Measurements from ENCODE around the gene PLEKHG7. TPM values are rescaled to one million over a fixed set of nuclear protein-coding genes. Genes with fewer than 3 reads are reported as not detected.

PLEKHG7 gene
- total and polyA plus RNA-seq, 4 donors, result 0.08 to 0.28 (median 0.13) TPM

DNA sequence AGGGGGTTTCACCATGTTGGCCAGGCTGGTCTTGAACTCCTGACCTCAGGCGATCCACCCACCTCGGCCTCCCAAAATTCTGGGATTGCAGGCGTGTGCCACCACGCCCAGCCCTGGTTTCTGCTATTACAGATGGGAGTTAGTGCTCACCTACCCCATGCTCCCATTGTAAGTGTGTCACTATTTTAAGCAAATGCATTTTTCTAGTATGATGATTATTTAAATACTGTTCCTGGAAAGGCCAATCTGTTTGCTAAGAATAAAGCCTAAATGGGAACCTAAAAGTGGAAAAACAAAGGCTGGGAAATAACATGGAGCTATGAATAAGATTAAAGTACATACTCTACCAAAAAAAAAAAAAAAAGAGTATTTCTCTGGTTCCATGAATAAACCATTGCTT lies 45.0 kb upstream of the PLEKHG7 start:
- Histone ChIP-seq H3K9me3 (ENCODE audit: control insufficient read depth in 4 of 4, low read length in 3 of 4) (peaks cover 0 to 4% (median 0%) of the 10 kb centered on the region in 4 donors), H3K9ac (ENCODE audit: low read depth in 1 of 2, low read length in 2 of 2) (no peak overlapping the region), H3K36me3 (ENCODE audit: control insufficient read depth in 4 of 4, insufficient read depth in 3 of 4, low read depth in 1 of 4, low read length in 3 of 4) (no peaks in the 10 kb centered on the region), H3K4me1 (ENCODE audit: control insufficient read depth in 4 of 4, insufficient read depth in 4 of 4, low read length in 3 of 4) (no peaks in the 10 kb centered on the region), H3K27ac (ENCODE audit: low read depth in 1 of 2, low read length in 2 of 2) (no peak overlapping the region), H3K27me3 (ENCODE audit: control insufficient read depth in 4 of 4, insufficient read depth in 4 of 4, low read length in 3 of 4) (no peaks in the 10 kb centered on the region), H3K4me3 (ENCODE audit: low read depth in 1 of 3, low read length in 3 of 3) (no peak overlapping the region)
- TF ChIP-seq, protein P1, sequence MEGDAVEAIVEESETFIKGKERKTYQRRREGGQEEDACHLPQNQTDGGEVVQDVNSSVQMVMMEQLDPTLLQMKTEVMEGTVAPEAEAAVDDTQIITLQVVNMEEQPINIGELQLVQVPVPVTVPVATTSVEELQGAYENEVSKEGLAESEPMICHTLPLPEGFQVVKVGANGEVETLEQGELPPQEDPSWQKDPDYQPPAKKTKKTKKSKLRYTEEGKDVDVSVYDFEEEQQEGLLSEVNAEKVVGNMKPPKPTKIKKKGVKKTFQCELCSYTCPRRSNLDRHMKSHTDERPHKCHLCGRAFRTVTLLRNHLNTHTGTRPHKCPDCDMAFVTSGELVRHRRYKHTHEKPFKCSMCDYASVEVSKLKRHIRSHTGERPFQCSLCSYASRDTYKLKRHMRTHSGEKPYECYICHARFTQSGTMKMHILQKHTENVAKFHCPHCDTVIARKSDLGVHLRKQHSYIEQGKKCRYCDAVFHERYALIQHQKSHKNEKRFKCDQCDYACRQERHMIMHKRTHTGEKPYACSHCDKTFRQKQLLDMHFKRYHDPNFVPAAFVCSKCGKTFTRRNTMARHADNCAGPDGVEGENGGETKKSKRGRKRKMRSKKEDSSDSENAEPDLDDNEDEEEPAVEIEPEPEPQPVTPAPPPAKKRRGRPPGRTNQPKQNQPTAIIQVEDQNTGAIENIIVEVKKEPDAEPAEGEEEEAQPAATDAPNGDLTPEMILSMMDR (IDR thresholded peaks at IDR 0.05; ENCODE audit: low read depth, low read length, missing input control), result no peak
- TF ChIP-seq GABPA (IDR thresholded peaks at IDR 0.05 in 1 of 2, conservative IDR thresholded peaks at IDR 0.05 in 1 of 2) (no peak), HNF4G (IDR thresholded peaks at IDR 0.05) (no peak), SP1 (IDR thresholded peaks at IDR 0.05) (no peak), RAD21 (IDR thresholded peaks at IDR 0.05) (no peak), EGR1 (IDR thresholded peaks at IDR 0.05; ENCODE audit: low read depth in 2 of 2) (no peak), JUND (IDR thresholded peaks at IDR 0.05) (no peak), NR2F2 (IDR thresholded peaks at IDR 0.05) (no peak)
- TF ChIP-seq, protein P2, sequence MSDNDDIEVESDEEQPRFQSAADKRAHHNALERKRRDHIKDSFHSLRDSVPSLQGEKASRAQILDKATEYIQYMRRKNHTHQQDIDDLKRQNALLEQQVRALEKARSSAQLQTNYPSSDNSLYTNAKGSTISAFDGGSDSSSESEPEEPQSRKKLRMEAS (IDR thresholded peaks at IDR 0.05), result no peak
- TF ChIP-seq, protein P3, sequence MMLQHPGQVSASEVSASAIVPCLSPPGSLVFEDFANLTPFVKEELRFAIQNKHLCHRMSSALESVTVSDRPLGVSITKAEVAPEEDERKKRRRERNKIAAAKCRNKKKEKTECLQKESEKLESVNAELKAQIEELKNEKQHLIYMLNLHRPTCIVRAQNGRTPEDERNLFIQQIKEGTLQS (IDR thresholded peaks at IDR 0.05), result no peak
- TF ChIP-seq, protein P4, sequence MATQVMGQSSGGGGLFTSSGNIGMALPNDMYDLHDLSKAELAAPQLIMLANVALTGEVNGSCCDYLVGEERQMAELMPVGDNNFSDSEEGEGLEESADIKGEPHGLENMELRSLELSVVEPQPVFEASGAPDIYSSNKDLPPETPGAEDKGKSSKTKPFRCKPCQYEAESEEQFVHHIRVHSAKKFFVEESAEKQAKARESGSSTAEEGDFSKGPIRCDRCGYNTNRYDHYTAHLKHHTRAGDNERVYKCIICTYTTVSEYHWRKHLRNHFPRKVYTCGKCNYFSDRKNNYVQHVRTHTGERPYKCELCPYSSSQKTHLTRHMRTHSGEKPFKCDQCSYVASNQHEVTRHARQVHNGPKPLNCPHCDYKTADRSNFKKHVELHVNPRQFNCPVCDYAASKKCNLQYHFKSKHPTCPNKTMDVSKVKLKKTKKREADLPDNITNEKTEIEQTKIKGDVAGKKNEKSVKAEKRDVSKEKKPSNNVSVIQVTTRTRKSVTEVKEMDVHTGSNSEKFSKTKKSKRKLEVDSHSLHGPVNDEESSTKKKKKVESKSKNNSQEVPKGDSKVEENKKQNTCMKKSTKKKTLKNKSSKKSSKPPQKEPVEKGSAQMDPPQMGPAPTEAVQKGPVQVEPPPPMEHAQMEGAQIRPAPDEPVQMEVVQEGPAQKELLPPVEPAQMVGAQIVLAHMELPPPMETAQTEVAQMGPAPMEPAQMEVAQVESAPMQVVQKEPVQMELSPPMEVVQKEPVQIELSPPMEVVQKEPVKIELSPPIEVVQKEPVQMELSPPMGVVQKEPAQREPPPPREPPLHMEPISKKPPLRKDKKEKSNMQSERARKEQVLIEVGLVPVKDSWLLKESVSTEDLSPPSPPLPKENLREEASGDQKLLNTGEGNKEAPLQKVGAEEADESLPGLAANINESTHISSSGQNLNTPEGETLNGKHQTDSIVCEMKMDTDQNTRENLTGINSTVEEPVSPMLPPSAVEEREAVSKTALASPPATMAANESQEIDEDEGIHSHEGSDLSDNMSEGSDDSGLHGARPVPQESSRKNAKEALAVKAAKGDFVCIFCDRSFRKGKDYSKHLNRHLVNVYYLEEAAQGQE (IDR thresholded peaks at IDR 0.05), result no peak
- no peak for DNase-seq (ENCODE audit: low spot score)
- 96% methylated on average over 4 of the region's 4 CpGs for WGBS

DNA sequence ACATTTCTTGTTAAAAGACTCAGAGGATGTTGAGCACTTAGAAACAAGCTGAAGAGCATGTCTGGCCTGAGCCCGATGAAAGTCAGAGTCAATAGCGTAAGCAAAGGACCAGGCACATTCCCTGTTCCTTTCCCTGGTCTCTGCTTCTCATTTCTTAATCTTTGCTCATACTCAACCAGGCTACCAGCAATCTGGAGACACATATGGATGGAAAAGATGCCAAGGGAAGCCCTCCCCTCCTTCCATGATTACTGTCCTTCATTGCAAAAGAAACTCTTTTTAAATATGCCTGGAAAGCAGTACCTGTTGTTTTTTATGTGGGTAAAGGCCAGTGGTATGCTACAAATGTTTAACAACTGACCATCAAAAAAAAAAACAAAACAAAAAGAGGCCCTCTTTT lies 44.2 kb upstream of the PLEKHG7 start:
- no peak overlapping the region for H3K9ac ChIP-seq (ENCODE audit: low read depth in 1 of 2, low read length in 2 of 2)
- H3K27ac ChIP-seq (ENCODE audit: low read depth in 1 of 2, low read length in 2 of 2), result no peak overlapping the region
- 98% methylated on average over 2 of the region's 2 CpGs for WGBS
- H3K27me3 ChIP-seq (ENCODE audit: control insufficient read depth in 4 of 4, insufficient read depth in 4 of 4, low read length in 3 of 4), result no peaks in the 10 kb centered on the region
- no peak for DNase-seq (ENCODE audit: low spot score)
- peaks cover 0 to 4% (median 0%) of the 10 kb centered on the region in 4 donors for H3K9me3 ChIP-seq (ENCODE audit: control insufficient read depth in 4 of 4, low read length in 3 of 4)
- H3K4me3 ChIP-seq (ENCODE audit: low read depth in 1 of 3, low read length in 3 of 3), result no peak overlapping the region
- no peaks in the 10 kb centered on the region for H3K4me1 ChIP-seq (ENCODE audit: control insufficient read depth in 4 of 4, insufficient read depth in 4 of 4, low read length in 3 of 4)
- no peaks in the 10 kb centered on the region for H3K36me3 ChIP-seq (ENCODE audit: control insufficient read depth in 4 of 4, insufficient read depth in 3 of 4, low read depth in 1 of 4, low read length in 3 of 4)
- TF ChIP-seq RXRA (IDR thresholded peaks at IDR 0.05) (no peak), EGR1 (IDR thresholded peaks at IDR 0.05; ENCODE audit: low read depth in 2 of 2) (no peak), HNF4A (conservative IDR thresholded peaks at IDR 0.05) (no peak), FOXA1 (IDR thresholded peaks at IDR 0.05) (no peak), RAD21 (IDR thresholded peaks at IDR 0.05) (no peak), HNF4G (IDR thresholded peaks at IDR 0.05) (no peak), FOXA2 (IDR thresholded peaks at IDR 0.05) (no peak), JUND (IDR thresholded peaks at IDR 0.05) (no peak), GABPA (IDR thresholded peaks at IDR 0.05 in 1 of 2, conservative IDR thresholded peaks at IDR 0.05 in 1 of 2) (no peak), TAF1 (conservative IDR thresholded peaks at IDR 0.05) (no peak), NR2F2 (IDR thresholded peaks at IDR 0.05) (no peak), YY1 (IDR thresholded peaks at IDR 0.05) (no peak), SP1 (IDR thresholded peaks at IDR 0.05) (no peak)
- TF ChIP-seq, protein P4 (IDR thresholded peaks at IDR 0.05), result no peak
- TF ChIP-seq, protein P1 (IDR thresholded peaks at IDR 0.05; ENCODE audit: low read depth, low read length, missing input control), result no peak
- TF ChIP-seq, protein P3 (IDR thresholded peaks at IDR 0.05), result no peak
